ENCODE data around the gene CHTOP.

The CHTOP gene

DNA sequence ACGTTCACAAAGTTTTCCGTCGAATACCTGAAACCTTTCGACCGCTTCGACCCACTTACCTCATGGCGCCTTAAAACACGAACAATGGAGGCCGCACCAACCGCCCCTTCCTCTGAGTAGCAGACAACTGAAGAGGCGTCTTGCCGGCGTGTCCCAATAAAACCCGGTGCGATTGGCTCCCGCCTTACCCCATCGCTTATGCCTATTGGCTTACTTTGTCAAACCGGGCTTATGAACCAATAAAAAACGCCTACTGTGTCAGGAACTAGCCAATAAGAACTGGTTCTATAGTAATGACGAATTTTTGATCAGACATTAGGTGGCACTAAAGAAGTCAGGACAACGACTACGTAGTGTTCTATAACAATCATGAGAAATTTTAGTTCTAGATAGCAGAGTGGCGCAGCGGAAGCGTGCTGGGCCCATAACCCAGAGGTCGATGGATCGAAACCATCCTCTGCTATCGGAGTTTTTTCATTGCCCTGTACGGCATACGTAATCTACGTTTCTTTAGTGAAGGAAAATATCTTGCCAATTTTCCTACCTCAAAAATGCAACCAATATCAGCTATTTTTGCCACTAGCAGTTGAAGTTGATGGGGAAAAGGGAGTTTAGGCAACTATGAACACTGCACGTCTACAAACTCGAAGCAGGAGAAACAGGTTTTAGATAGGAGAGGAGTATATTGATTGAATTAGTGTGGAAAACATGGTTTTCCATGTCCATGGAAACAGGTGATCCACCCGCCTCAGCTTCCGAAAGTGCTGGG lies 37.2 kb downstream of the CHTOP start, which contains the start of gene ILF2 (continued):
- TF ChIP-seq, protein P1, sequence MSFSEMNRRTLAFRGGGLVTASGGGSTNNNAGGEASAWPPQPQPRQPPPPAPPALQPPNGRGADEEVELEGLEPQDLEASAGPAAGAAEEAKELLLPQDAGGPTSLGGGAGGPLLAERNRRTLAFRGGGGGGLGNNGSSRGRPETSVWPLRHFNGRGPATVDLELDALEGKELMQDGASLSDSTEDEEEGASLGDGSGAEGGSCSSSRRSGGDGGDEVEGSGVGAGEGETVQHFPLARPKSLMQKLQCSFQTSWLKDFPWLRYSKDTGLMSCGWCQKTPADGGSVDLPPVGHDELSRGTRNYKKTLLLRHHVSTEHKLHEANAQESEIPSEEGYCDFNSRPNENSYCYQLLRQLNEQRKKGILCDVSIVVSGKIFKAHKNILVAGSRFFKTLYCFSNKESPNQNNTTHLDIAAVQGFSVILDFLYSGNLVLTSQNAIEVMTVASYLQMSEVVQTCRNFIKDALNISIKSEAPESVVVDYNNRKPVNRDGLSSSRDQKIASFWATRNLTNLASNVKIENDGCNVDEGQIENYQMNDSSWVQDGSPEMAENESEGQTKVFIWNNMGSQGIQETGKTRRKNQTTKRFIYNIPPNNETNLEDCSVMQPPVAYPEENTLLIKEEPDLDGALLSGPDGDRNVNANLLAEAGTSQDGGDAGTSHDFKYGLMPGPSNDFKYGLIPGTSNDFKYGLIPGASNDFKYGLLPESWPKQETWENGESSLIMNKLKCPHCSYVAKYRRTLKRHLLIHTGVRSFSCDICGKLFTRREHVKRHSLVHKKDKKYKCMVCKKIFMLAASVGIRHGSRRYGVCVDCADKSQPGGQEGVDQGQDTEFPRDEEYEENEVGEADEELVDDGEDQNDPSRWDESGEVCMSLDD (tag by site-specific recombination; IDR thresholded peaks at IDR 0.05) = no peak
- TF ChIP-seq ZNF19 (tag by site-specific recombination; IDR thresholded peaks at IDR 0.05; ENCODE audit: low read depth) (no peak), ZNF16 (tag by site-specific recombination; IDR thresholded peaks at IDR 0.05; ENCODE audit: low read depth) (no peak), ZNF311 (tag by site-specific recombination; IDR thresholded peaks at IDR 0.05; ENCODE audit: borderline replicate concordance) (no peak), ZNF155 (tag by site-specific recombination; IDR thresholded peaks at IDR 0.05) (no peak), ZNF132 (tag by site-specific recombination; IDR thresholded peaks at IDR 0.05; ENCODE audit: borderline replicate concordance) (no peak), ZNF211 (tag by site-specific recombination; IDR thresholded peaks at IDR 0.05; ENCODE audit: low read depth) (no peak), ZNF174 (tag by site-specific recombination; IDR thresholded peaks at IDR 0.05) (no peak), IKZF3 (tag by site-specific recombination; IDR thresholded peaks at IDR 0.05) (peak; percentile 98), ZNF23 (tag by site-specific recombination; IDR thresholded peaks at IDR 0.05; ENCODE audit: borderline replicate concordance) (no peak), ZBTB48 (tag by site-specific recombination; IDR thresholded peaks at IDR 0.05) (no peak), ZNF433 (tag by site-specific recombination; IDR thresholded peaks at IDR 0.05; ENCODE audit: low read depth) (no peak), ZFP3 (tag by site-specific recombination; IDR thresholded peaks at IDR 0.05; ENCODE audit: low read depth) (no peak), ZNF792 (tag by site-specific recombination; IDR thresholded peaks at IDR 0.05) (no peak), ZNF423 (tag by site-specific recombination; IDR thresholded peaks at IDR 0.05) (no peak), KLF1 (tag by site-specific recombination; IDR thresholded peaks at IDR 0.05) (no peak), TRIM28 (IDR thresholded peaks at IDR 0.05; ENCODE audit: borderline replicate concordance, low read length) (peak; percentile 98), EGR2 (tag by site-specific recombination; IDR thresholded peaks at IDR 0.05; ENCODE audit: low read depth) (peak; percentile 73)
- TF ChIP-seq, protein P2, sequence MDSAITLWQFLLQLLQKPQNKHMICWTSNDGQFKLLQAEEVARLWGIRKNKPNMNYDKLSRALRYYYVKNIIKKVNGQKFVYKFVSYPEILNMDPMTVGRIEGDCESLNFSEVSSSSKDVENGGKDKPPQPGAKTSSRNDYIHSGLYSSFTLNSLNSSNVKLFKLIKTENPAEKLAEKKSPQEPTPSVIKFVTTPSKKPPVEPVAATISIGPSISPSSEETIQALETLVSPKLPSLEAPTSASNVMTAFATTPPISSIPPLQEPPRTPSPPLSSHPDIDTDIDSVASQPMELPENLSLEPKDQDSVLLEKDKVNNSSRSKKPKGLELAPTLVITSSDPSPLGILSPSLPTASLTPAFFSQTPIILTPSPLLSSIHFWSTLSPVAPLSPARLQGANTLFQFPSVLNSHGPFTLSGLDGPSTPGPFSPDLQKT (IDR thresholded peaks at IDR 0.05; ENCODE audit: borderline replicate concordance, low read depth, low read length) = no peak
- TF ChIP-seq, protein P3, sequence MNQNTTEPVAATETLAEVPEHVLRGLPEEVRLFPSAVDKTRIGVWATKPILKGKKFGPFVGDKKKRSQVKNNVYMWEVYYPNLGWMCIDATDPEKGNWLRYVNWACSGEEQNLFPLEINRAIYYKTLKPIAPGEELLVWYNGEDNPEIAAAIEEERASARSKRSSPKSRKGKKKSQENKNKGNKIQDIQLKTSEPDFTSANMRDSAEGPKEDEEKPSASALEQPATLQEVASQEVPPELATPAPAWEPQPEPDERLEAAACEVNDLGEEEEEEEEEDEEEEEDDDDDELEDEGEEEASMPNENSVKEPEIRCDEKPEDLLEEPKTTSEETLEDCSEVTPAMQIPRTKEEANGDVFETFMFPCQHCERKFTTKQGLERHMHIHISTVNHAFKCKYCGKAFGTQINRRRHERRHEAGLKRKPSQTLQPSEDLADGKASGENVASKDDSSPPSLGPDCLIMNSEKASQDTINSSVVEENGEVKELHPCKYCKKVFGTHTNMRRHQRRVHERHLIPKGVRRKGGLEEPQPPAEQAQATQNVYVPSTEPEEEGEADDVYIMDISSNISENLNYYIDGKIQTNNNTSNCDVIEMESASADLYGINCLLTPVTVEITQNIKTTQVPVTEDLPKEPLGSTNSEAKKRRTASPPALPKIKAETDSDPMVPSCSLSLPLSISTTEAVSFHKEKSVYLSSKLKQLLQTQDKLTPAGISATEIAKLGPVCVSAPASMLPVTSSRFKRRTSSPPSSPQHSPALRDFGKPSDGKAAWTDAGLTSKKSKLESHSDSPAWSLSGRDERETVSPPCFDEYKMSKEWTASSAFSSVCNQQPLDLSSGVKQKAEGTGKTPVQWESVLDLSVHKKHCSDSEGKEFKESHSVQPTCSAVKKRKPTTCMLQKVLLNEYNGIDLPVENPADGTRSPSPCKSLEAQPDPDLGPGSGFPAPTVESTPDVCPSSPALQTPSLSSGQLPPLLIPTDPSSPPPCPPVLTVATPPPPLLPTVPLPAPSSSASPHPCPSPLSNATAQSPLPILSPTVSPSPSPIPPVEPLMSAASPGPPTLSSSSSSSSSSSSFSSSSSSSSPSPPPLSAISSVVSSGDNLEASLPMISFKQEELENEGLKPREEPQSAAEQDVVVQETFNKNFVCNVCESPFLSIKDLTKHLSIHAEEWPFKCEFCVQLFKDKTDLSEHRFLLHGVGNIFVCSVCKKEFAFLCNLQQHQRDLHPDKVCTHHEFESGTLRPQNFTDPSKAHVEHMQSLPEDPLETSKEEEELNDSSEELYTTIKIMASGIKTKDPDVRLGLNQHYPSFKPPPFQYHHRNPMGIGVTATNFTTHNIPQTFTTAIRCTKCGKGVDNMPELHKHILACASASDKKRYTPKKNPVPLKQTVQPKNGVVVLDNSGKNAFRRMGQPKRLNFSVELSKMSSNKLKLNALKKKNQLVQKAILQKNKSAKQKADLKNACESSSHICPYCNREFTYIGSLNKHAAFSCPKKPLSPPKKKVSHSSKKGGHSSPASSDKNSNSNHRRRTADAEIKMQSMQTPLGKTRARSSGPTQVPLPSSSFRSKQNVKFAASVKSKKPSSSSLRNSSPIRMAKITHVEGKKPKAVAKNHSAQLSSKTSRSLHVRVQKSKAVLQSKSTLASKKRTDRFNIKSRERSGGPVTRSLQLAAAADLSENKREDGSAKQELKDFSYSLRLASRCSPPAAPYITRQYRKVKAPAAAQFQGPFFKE (tag by site-specific recombination; IDR thresholded peaks at IDR 0.05; ENCODE audit: borderline replicate concordance) = no peak
- TF ChIP-seq, protein P4, sequence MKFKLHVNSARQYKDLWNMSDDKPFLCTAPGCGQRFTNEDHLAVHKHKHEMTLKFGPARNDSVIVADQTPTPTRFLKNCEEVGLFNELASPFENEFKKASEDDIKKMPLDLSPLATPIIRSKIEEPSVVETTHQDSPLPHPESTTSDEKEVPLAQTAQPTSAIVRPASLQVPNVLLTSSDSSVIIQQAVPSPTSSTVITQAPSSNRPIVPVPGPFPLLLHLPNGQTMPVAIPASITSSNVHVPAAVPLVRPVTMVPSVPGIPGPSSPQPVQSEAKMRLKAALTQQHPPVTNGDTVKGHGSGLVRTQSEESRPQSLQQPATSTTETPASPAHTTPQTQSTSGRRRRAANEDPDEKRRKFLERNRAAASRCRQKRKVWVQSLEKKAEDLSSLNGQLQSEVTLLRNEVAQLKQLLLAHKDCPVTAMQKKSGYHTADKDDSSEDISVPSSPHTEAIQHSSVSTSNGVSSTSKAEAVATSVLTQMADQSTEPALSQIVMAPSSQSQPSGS (tag by site-specific recombination; IDR thresholded peaks at IDR 0.05; ENCODE audit: low read depth) = peak; percentile 93
- TF ChIP-seq, protein P5, sequence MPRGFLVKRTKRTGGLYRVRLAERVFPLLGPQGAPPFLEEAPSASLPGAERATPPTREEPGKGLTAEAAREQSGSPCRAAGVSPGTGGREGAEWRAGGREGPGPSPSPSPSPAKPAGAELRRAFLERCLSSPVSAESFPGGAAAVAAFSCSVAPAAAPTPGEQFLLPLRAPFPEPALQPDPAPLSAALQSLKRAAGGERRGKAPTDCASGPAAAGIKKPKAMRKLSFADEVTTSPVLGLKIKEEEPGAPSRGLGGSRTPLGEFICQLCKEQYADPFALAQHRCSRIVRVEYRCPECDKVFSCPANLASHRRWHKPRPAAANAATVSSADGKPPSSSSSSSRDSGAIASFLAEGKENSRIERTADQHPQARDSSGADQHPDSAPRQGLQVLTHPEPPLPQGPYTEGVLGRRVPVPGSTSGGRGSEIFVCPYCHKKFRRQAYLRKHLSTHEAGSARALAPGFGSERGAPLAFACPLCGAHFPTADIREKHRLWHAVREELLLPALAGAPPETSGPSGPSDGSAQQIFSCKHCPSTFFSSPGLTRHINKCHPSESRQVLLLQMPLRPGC (tag by site-specific recombination; IDR thresholded peaks at IDR 0.05) = 0 out of 2 replicates have a peak, but pooled peaks have one; percentile 26
- TF ChIP-seq, protein P6, sequence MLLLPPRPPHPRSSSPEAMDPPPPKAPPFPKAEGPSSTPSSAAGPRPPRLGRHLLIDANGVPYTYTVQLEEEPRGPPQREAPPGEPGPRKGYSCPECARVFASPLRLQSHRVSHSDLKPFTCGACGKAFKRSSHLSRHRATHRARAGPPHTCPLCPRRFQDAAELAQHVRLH (tag by site-specific recombination; IDR thresholded peaks at IDR 0.05) = no peak
- TF ChIP-seq, protein P7, sequence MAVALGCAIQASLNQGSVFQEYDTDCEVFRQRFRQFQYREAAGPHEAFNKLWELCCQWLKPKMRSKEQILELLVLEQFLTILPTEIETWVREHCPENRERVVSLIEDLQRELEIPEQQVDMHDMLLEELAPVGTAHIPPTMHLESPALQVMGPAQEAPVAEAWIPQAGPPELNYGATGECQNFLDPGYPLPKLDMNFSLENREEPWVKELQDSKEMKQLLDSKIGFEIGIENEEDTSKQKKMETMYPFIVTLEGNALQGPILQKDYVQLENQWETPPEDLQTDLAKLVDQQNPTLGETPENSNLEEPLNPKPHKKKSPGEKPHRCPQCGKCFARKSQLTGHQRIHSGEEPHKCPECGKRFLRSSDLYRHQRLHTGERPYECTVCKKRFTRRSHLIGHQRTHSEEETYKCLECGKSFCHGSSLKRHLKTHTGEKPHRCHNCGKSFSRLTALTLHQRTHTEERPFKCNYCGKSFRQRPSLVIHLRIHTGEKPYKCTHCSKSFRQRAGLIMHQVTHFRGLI (tag by site-specific recombination; IDR thresholded peaks at IDR 0.05) = 0 out of 2 replicates have a peak, but pooled peaks have one; percentile 58
